Neural crest cell (in vitro differentiated cells): ENCODE data around the gene SCUBE1. TPM values are rescaled to one million over a fixed set of nuclear protein-coding genes. Genes with fewer than 3 reads are reported as not detected.

Source experiments
- DNase-seq: peaks from one replicate; pipeline ENCODE4 v3.0.0; 2021; ENCODE audit warnings: low read depth, mixed read lengths, low spot score
- H3K27ac Mint-ChIP-seq: one replicate; pipeline ENCODE4 v1.8.0; 2021; ENCODE audit warnings: mild to moderate bottlenecking, mixed read lengths; ENCODE audit not compliant: unreplicated experiment
- H3K27me3 Mint-ChIP-seq: 2 replicates; pipeline ENCODE4 v1.8.0; 2021; ENCODE audit warnings: low read depth, mild to moderate bottlenecking, mixed read lengths
- H3K36me3 Mint-ChIP-seq: 2 replicates; pipeline ENCODE4 v1.8.0; 2021; ENCODE audit warnings: low read depth, mild to moderate bottlenecking, mixed read lengths
- H3K4me1 Mint-ChIP-seq: 2 replicates; pipeline ENCODE4 v1.8.0; 2021; ENCODE audit warnings: mixed read lengths
- H3K4me3 Mint-ChIP-seq: one replicate; pipeline ENCODE4 v1.8.0; 2021; ENCODE audit warnings: mild to moderate bottlenecking, mixed read lengths
- H3K9me3 Mint-ChIP-seq: 2 replicates; pipeline ENCODE4 v1.8.0; 2021; ENCODE audit warnings: mixed read lengths
- CTCF ChIP-seq: fragments of 200-600 bp; sonication (generic); conservative IDR thresholded peaks from 2 replicates; pipeline ENCODE4 v1.5.0; 2021; ENCODE audit warnings: antibody characterized with exemption, mild to moderate bottlenecking
- total RNA-seq: library from RNA; stranded (reverse); gene quantifications from 2 replicates; pipeline ENCODE4 v1.2.1, GENCODE V29; 2021

Gene SCUBE1
- total RNA-seq, 1 donor from 2014 or later = 12.1 TPM

- peaks cover 19% of the 10 kb centered on the region for H3K27me3 Mint-ChIP-seq
- H3K36me3 Mint-ChIP-seq = no peaks in the 10 kb centered on the region
- TF ChIP-seq CTCF = no peak
- peaks cover 9% of the 10 kb centered on the region for H3K4me1 Mint-ChIP-seq
- no peaks in the 10 kb centered on the region for H3K9me3 Mint-ChIP-seq
- peak; percentile 29 for DNase-seq
- peak within 1 kb of the TSS; percentile 57 for H3K27ac Mint-ChIP-seq
- H3K4me3 Mint-ChIP-seq = peak within 1 kb of the TSS; percentile 84
Measured at GRCh38 chr22:43151251-43152002, 191.7 kb downstream of the SCUBE1 start, which contains the start of gene TSPO. TSPO (plus strand) TSS chr22:43151559; CDS start chr22:43159239, 7,680 bp downstream.

- H3K36me3 Mint-ChIP-seq = no peaks in the 10 kb centered on the region
- H3K4me3 Mint-ChIP-seq = peak overlapping the region; percentile 84
- TF ChIP-seq CTCF = no peak
- H3K27me3 Mint-ChIP-seq = peaks cover 19% of the 10 kb centered on the region
- no peak overlapping the region for H3K27ac Mint-ChIP-seq
- peaks cover 9% of the 10 kb centered on the region for H3K4me1 Mint-ChIP-seq
- no peak for DNase-seq
- H3K9me3 Mint-ChIP-seq = no peaks in the 10 kb centered on the region
Measured at GRCh38 chr22:43150731-43151206, 192.4 kb downstream of the SCUBE1 start.

GRCh38 chr22:43148581-43148980, 194.6 kb downstream of the SCUBE1 start:
- Mint-ChIP-seq H3K27me3 (peaks cover 19% of the 10 kb centered on the region), H3K27ac (no peak overlapping the region), H3K9me3 (no peaks in the 10 kb centered on the region), H3K4me1 (peaks cover 15% of the 10 kb centered on the region), H3K36me3 (no peaks in the 10 kb centered on the region), H3K4me3 (no peak overlapping the region)
- TF ChIP-seq CTCF = no peak
- no peak for DNase-seq

- Mint-ChIP-seq H3K36me3 (no peaks in the 10 kb centered on the region), H3K4me1 (peaks cover 14% of the 10 kb centered on the region), H3K4me3 (peak overlapping the region; percentile 42), H3K9me3 (no peaks in the 10 kb centered on the region), H3K27ac (no peak overlapping the region), H3K27me3 (peaks cover 16% of the 10 kb centered on the region)
- DNase-seq = no peak
- TF ChIP-seq CTCF = no peak
Measured at GRCh38 chr22:43147821-43148220, 195.4 kb downstream of the SCUBE1 start.

Other genes starting within 250 kb of the SCUBE1 start
- gene BIK, start 232.6 kb downstream of the SCUBE1 start, total RNA-seq = 0.61 and 0.86 TPM in 2 replicates
- gene MCAT, start 200.0 kb downstream of the SCUBE1 start, total RNA-seq = 25.7 and 26.5 TPM in 2 replicates
- gene TSPO, start 191.8 kb downstream of the SCUBE1 start, total RNA-seq = 11.1 and 12.3 TPM in 2 replicates
- 72.4 and 73.8 TPM in 2 replicates for gene TTLL12, start 156.2 kb downstream of the SCUBE1 start, total RNA-seq
- gene MPPED1, start 68.6 kb upstream of the SCUBE1 start, total RNA-seq = 1.7 and 1.8 TPM in 2 replicates